Measurements from ENCODE around the gene DGKI.

DNA sequence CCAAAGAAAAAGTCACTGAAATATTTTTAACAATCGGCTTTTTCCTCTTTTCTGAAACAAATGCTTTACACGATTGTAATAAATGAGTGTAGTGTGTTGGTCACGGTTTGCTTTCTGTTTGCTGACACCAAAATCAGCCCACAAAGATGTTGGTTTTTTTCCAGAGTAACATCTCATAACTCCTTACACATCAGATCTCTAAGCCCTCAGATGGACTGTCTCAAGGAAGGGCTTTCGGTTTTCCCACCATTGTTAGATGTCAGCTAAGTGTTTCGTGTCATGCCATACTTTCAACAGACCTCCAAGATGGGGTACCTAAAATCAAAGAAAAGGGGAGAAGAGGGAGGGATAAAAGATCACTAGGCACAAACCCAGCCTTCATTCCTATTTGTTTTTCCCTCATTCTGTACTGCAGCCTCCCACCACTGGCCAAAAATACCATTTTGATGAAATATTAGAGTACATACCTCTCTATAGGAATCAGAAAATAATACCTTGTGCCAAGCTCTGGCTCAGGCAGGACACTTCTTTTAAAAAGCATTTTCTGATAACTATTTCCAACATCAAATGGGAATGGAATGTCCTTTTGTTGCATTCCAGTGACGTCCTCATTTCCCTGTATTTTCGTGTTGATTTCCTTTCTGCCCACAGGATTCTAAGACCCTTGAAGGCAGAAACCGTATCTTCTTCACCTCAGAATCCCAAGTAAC, 159.1 kb downstream of the DGKI start:
- TF ChIP-seq BHLHE40 (IDR thresholded peaks at IDR 0.05; ENCODE audit: borderline replicate concordance): no peak
- TF ChIP-seq ELF4 (IDR thresholded peaks at IDR 0.05): no peak
- no peak for TF ChIP-seq SUZ12 (IDR thresholded peaks at IDR 0.05)
- no peak for TF ChIP-seq NFRKB (IDR thresholded peaks at IDR 0.05)
- no peak for TF ChIP-seq TARDBP (IDR thresholded peaks at IDR 0.05)
- TF ChIP-seq FOXK2 (IDR thresholded peaks at IDR 0.05): no peak
- no peak for TF ChIP-seq SP1 (IDR thresholded peaks at IDR 0.05)
- TF ChIP-seq ZNF384 (IDR thresholded peaks at IDR 0.05): no peak
